Activated B cell treated with CpG ODN at 0.5 μM for 24 hours (primary cell): ENCODE results near the gene OSTF1. TPM values are rescaled to one million over a fixed set of nuclear protein-coding genes. Genes with fewer than 3 reads are reported as not detected.

Experiments
- ATAC-seq: fragments of 200-7000 bp; cut with Tn5 transposase; one replicate; pipeline ENCODE4 v1.10.0; 2021; ENCODE audit warnings: low read depth, mild to moderate bottlenecking, moderate library complexity
- CTCF ChIA-PET: fragments of 350-600 bp; sonication (Branson Sonifier 250); formaldehyde crosslinking; loops from one replicate; lab custom pipeline; 2021; ENCODE audit warnings: antibody characterized with exemption; lab: Charles Lee
- POLR2A ChIA-PET: fragments of 350-600 bp; sonication (Branson Sonifier 250); formaldehyde crosslinking; loops from one replicate; lab custom pipeline; 2021; ENCODE audit warnings: antibody characterized with exemption; lab: Charles Lee
- DNase-seq: peaks from one replicate; pipeline ENCODE4 v3.0.0; 2022
- H3K27ac Mint-ChIP-seq: one replicate; pipeline ENCODE4 v1.8.0; 2020; ENCODE audit warnings: mixed read lengths
- H3K27me3 Mint-ChIP-seq: one replicate; pipeline ENCODE4 v1.8.0; 2021; ENCODE audit warnings: mixed read lengths
- H3K36me3 Mint-ChIP-seq: one replicate; pipeline ENCODE4 v1.8.0; 2021; ENCODE audit warnings: low read depth, mixed read lengths
- H3K4me1 Mint-ChIP-seq: one replicate; pipeline ENCODE4 v1.8.0; 2021; ENCODE audit warnings: mixed read lengths
- H3K4me3 Mint-ChIP-seq: one replicate; pipeline ENCODE4 v1.8.0; 2020; ENCODE audit warnings: mild to moderate bottlenecking, mixed read lengths
- H3K9me3 Mint-ChIP-seq: one replicate; pipeline ENCODE4 v1.8.0; 2020; ENCODE audit warnings: mixed read lengths
- intact Hi-C: fragments of 100-400 bp; cut with micrococcal nuclease; formaldehyde crosslinking; loops from one replicate; pipeline ENCODE4 v1.15.1; 2024
- total RNA-seq: library from RNA; stranded (reverse); gene quantifications from 2 replicates; pipeline ENCODE4 v1.2.3, GENCODE V29; 2022
- TF ChIP-seq, protein P1 (sequence below): fragments of 200-600 bp; IDR thresholded peaks from one replicate; pipeline ENCODE4 v1.8.0; 2022; ENCODE audit warnings: antibody characterized with exemption, mild to moderate bottlenecking

Gene OSTF1
- total RNA-seq, 1 donor from 2014 or later: 59.7 TPM

DNA sequence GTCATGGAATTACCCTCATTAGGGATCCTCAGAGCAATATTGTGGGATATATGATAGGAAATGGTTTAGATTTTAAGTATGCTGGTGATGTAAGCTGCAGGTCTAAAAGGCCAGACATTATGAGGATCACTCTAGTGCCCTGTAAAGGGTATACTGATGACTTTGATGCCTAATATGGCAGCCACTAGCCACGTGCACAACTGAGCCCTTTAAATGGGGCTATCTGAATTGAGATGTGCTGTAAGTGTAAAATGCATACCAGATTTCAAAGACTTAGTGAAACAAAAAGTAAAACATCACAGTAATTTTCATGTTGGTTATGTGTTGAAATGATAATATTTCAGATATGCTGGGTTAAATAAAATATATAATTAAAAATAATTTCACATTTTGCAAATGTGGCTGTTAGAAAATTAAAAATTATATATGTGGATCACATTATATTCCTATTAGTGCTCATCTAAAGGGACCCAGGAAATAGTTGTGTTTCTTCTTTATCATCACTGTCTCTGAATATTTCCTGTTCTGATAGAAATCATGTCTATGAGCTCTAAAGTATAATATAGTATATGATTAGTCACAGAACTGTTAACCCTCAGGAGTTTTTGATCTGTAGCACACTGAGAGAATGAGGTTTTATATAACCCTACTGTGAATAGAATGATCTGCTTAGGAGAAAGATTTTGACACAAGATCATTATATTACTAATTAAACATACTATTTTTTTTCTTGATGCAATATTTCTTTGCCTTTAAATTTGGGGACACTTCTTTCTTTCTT is 50.1 kb downstream of the OSTF1 start:
- H3K4me1 Mint-ChIP-seq: peaks cover 7% of the 10 kb centered on the region
- H3K27ac Mint-ChIP-seq: no peak overlapping the region
- intact Hi-C loops: no loop called here
- H3K9me3 Mint-ChIP-seq: peaks cover 2% of the 10 kb centered on the region
- no peaks in the 10 kb centered on the region for H3K27me3 Mint-ChIP-seq
- ChIA-PET POLR2A (no interaction called here), CTCF (no interaction called here)
- DNase-seq (no peak), ATAC-seq (no peak)
- TF ChIP-seq, protein P1, sequence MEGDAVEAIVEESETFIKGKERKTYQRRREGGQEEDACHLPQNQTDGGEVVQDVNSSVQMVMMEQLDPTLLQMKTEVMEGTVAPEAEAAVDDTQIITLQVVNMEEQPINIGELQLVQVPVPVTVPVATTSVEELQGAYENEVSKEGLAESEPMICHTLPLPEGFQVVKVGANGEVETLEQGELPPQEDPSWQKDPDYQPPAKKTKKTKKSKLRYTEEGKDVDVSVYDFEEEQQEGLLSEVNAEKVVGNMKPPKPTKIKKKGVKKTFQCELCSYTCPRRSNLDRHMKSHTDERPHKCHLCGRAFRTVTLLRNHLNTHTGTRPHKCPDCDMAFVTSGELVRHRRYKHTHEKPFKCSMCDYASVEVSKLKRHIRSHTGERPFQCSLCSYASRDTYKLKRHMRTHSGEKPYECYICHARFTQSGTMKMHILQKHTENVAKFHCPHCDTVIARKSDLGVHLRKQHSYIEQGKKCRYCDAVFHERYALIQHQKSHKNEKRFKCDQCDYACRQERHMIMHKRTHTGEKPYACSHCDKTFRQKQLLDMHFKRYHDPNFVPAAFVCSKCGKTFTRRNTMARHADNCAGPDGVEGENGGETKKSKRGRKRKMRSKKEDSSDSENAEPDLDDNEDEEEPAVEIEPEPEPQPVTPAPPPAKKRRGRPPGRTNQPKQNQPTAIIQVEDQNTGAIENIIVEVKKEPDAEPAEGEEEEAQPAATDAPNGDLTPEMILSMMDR: no peak
- H3K4me3 Mint-ChIP-seq: no peak overlapping the region
- peaks cover 86% of the 10 kb centered on the region for H3K36me3 Mint-ChIP-seq

DNA sequence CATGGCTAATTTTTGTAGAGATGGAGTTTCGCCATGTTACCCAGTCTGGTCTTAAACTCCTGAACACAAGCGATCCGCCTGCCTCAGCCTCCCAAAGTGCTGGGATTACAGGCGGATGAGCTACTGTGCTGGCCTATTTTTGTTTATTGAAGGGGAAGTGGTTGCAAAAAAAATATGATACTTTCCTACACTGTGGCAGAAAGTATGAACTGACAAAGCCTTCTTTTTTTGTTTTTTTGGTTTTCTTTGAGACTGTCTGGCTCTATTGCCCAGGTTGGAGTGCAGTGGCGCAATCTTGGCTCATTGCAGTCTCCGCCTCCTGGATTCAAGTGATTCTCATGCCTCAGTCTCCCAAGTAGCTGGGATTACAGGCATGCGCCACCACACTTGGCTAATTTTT is 50.9 kb downstream of the OSTF1 start:
- CTCF ChIA-PET: no interaction called here
- POLR2A ChIA-PET: no interaction called here
- no peak overlapping the region for H3K27ac Mint-ChIP-seq
- H3K4me3 Mint-ChIP-seq: no peak overlapping the region
- DNase-seq: no peak
- ATAC-seq: no peak
- peaks cover 7% of the 10 kb centered on the region for H3K4me1 Mint-ChIP-seq
- TF ChIP-seq, protein P1: no peak
- intact Hi-C loops: no loop called here
- no peaks in the 10 kb centered on the region for H3K27me3 Mint-ChIP-seq
- peaks cover 5% of the 10 kb centered on the region for H3K9me3 Mint-ChIP-seq
- peaks cover 89% of the 10 kb centered on the region for H3K36me3 Mint-ChIP-seq

DNA sequence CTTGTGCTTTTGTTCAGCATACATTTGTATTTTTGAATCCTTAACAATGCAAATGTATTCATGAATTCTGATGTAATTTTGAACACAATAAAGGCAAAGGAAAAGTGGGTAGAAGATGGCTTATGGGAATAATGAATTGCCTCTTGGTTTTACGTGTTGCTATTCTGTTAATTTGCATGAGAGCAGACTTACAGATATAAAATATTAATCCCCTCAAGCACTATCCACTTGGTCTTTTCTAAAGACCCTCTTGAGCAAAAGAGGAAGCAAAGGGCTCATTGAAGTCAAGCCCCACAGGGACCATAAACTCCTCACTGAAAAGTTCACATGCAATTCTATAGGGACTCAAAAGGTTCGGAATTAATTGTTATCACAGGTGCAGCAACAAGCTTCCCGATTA is 51.9 kb downstream of the OSTF1 start:
- H3K4me1 Mint-ChIP-seq: peaks cover 7% of the 10 kb centered on the region
- no peak overlapping the region for H3K4me3 Mint-ChIP-seq
- TF ChIP-seq, protein P1: no peak
- ChIA-PET POLR2A (no interaction called here), CTCF (no interaction called here)
- peaks cover 11% of the 10 kb centered on the region for H3K9me3 Mint-ChIP-seq
- ATAC-seq (no peak), DNase-seq (no peak)
- no peaks in the 10 kb centered on the region for H3K27me3 Mint-ChIP-seq
- H3K36me3 Mint-ChIP-seq: peaks cover 89% of the 10 kb centered on the region
- H3K27ac Mint-ChIP-seq: no peak overlapping the region
- intact Hi-C loops: no loop called here

DNA sequence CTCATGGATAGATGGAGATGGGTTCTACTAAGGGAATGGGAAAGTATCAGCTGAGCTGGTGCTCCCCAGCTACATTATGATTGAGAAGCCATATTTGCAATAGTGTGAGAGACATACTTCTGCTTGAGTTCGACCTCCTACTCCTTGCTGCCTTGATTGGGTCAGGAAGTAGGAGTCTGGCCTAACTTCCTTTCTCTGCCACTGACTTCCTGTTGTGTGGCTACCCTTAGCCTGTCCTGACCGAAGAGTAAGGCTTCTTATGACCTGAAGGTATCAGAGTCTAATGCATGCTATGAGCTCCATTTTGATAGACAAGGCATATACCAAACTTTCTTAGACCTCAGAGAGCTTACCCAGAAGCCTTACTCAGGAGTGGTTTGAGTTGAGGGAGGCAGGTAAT is 53.9 kb downstream of the OSTF1 start:
- peaks cover 11% of the 10 kb centered on the region for H3K4me1 Mint-ChIP-seq
- CTCF ChIA-PET: no interaction called here
- peaks cover 11% of the 10 kb centered on the region for H3K9me3 Mint-ChIP-seq
- no peak for ATAC-seq
- TF ChIP-seq, protein P1: no peak
- H3K27me3 Mint-ChIP-seq: no peaks in the 10 kb centered on the region
- POLR2A ChIA-PET: no interaction called here
- H3K27ac Mint-ChIP-seq: peak overlapping the region; percentile 46
- DNase-seq: no peak
- no peak overlapping the region for H3K4me3 Mint-ChIP-seq
- intact Hi-C loops: no loop called here
- peaks cover 85% of the 10 kb centered on the region for H3K36me3 Mint-ChIP-seq

DNA sequence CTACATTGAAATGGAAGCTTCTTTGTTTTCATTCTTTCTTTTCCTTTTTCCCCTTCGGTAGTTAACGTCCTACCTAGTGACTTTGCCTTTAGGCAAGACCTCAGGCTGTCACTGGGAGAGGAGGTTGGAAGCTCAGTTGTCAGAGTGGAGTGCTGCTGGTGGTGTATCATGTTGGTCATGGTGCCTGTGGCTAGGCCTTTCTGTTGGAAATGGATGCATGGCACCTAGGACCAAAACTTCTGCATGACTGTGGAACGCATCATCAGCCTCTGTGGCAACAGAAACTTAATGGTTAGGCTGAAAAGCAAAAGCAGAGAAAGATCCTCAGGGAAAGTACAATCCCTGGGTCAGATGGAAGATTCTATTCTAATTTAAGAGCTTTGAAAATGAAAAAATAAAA is 57.9 kb downstream of the OSTF1 start:
- no peak overlapping the region for H3K27ac Mint-ChIP-seq
- ChIA-PET POLR2A (no interaction called here), CTCF (no interaction called here)
- intact Hi-C loops: loop anchor here (5.0 kb wide), 1 partner anchor 34 kb away; no protein-coding TSS in a partner anchor
- H3K4me3 Mint-ChIP-seq: no peak overlapping the region
- H3K4me1 Mint-ChIP-seq: peaks cover 35% of the 10 kb centered on the region
- ATAC-seq: no peak
- TF ChIP-seq, protein P1: no peak
- H3K9me3 Mint-ChIP-seq: peaks cover 11% of the 10 kb centered on the region
- no peaks in the 10 kb centered on the region for H3K27me3 Mint-ChIP-seq
- DNase-seq: no peak
- H3K36me3 Mint-ChIP-seq: peaks cover 74% of the 10 kb centered on the region
